Mammary epithelial cell (primary cell): ENCODE measurements around the gene CLK1.

Experiments used
- CTCF ChIP-seq, 2 donors: IDR thresholded peaks in 1 of 2; conservative IDR thresholded peaks in 1 of 2; 2 replicates each; pipeline ENCODE4 v1.5.1; 2011 to 2012; ENCODE audit warnings: inconsistent platforms in 2 of 2, low read length in 2 of 2, mild to moderate bottlenecking in 2 of 2, control low read depth in 1 of 2, low read depth in 1 of 2; ENCODE audit not compliant: insufficient read depth in 1 of 2; ENCODE audit errors: extremely low read depth in 1 of 2
- EZH2 ChIP-seq: IDR thresholded peaks from 2 replicates; pipeline ENCODE4 v1.6.1; 2012; ENCODE audit warnings: low read length, inconsistent platforms, borderline replicate concordance

- no peak for TF ChIP-seq CTCF (conservative IDR thresholded peaks at IDR 0.05 in 1 of 2, IDR thresholded peaks at IDR 0.05 in 1 of 2; ENCODE audit: extremely low read depth in 1 of 2, insufficient read depth in 1 of 2, low read depth in 1 of 2, low read length in 2 of 2)
- no peak for TF ChIP-seq EZH2
Measured at GRCh38 chr2:200899482-200899881, 35.0 kb upstream of the CLK1 start.
